Epithelial cell of prostate (primary cell): Measurements from ENCODE around the gene NAP1L4.
"Not testable (repeated sequence)": the region's sequence is repeated elsewhere in the genome, so short reads cannot be mapped to it uniquely, and the experiment has no call there.

Experiments
- DNase-seq: peaks from one replicate; pipeline ENCODE4 v3.0.0-alpha.2; 2011; ENCODE audit warnings: low read depth, low spot score
- H3K27ac ChIP-seq: fragments of 450-650 bp; 2 replicates; pipeline ENCODE4 v1.5.1; 2017; ENCODE audit warnings: mild to moderate bottlenecking

NAP1L4 gene

GRCh38 chr11:2940921-2941821 is 51.0 kb downstream of the NAP1L4 start:
- peak overlapping the region; percentile 48 for H3K27ac ChIP-seq
- no peak for DNase-seq

DNA sequence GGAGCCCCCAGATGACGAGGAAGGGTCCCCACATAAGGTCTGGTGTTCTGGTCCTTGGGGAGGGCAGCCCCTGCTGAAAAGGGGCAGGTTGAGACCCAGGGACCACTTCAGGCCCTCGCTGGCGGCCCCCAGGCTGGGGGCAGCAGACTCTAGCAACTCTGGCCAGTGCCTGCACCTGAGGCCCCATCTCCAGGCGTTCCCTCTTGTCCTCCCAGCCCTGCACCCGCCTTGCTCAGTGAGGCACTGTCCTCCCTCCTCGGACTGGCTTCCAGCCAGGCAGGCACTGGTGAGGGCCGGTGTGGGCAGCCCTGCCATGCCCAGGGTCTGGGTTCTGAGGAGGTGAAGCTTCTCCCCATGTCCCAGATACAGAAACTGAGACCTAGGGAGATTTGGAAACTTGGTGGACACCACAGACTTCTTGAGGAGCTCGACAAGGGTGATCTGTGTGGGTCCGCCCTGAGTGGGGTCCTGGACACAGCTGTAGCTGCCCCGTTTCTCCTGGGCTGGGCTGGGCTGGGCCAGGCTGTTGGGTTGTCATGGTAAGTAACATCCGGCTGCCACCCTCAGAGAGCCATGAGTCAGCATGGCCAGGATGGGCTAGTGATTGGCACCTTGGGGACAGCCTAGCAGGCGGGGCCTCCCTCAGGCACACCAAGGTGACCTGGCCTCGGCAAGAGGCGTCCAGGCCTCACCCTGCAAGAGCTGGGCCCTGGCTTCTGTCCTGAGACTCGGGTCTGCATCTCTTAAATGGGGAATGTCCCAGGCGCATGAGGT is 51.8 kb downstream of the NAP1L4 start:
- H3K27ac ChIP-seq, result peak overlapping the region; percentile 48

GRCh38 chr11:2938458-2939418 is 53.4 kb downstream of the NAP1L4 start:
- H3K27ac ChIP-seq, DNase-seq: not testable (repeated sequence)

More for the DNA sequence above, 51.8 kb downstream of the NAP1L4 start:
- DNase-seq, result no peak

DNA sequence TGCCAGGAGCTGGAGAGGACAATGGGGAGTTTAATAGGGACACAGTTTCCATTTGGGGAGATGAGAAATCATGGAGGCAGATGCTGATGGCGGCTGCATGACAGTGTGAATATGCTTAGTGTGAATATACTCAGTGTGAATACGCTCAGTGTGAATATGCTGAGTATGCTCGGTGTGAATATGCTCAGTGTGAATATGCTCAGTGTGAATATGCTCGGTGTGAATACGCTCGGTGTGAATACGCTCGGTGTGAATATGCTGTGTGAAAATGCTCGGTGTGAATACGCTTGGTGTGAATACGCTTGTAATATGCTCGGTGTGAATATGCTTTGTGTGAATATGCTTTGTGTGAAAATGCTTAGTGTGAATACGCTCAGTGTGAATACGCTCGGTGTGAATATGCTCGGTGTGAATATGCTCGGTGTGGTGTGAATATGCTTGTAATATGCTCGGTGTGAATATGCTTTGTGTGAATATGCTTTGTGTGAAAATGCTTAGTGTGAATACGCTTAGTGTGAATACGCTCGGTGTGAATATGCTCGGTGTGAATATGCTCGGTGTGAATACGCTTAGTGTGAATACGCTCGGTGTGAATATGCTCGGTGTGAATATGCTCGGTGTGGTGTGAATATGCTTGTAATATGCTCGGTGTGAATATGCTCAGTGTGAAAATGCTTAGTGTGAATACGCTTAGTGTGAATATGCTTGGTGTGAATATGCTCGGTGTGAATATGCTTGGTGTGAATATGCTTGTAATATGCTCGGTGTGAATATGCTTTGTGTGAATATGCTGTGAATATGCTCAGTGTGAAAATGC is 54.3 kb downstream of the NAP1L4 start:
- H3K27ac ChIP-seq, DNase-seq: not testable (repeated sequence)

- peak overlapping the region; percentile 98 for H3K27ac ChIP-seq
- DNase-seq, result no peak
These were observed 57.4 kb downstream of the NAP1L4 start for GRCh38 chr11:2934611-2935239.

DNA sequence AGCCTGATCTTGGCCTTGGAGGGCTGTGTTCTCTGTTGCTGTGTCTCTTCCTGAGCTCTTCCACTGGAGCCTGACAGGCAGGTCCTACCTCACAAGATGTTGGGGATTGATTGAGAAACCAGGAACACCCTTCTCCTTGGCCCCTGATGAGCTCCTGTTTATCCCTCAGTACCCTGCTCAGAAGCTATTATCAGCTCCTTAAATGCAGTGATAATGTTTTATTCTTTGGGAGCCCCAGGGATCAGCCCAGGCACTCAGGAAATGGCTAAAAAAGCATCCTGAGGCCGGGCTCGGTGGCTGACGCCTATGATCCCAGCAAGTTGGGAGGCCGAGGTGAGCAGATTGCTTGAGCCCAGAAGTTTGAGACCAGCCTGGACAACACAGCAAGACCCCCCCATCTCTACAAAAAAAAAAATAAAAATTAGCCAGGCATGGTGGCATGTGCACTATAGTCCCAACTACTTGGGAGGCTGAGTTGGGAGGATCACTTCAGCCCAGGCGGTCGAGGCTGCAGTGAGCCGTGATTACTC is 58.0 kb downstream of the NAP1L4 start:
- H3K27ac ChIP-seq, result peak overlapping the region; percentile 98
- no peak for DNase-seq

DNA sequence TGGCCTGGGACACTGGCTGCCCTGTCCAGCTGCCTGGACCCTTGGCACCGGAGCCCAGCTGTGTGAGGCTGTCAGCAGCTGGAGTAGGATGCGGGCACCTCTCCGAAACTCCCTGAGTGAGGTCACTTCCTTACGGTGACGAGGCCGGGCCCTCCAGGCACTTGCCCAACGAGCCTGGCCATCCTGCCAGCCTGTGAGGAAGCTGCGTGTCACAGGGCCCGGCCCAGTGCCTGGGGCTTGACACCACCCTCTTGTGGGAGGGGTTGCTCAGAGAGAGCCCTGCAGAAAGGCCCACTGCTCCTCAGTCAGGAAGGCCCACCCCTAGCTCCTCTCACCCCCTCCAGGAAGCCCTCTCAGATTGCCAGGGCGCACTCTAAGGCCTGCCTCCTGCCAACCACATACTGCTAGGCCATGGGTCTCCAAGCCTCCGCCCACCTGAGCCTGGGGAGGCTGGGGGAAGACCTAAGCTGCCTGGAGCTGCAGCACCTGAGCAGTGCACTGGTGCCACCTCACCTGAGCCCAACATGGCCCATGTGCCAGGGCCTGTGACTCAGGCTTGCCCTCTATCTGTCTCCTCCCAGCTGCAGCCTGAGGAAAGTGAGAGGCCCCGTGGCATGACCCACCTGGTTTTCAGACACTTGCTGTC is 58.6 kb downstream of the NAP1L4 start:
- H3K27ac ChIP-seq, result peak overlapping the region; percentile 98
- DNase-seq, result peak; percentile 98

DNA sequence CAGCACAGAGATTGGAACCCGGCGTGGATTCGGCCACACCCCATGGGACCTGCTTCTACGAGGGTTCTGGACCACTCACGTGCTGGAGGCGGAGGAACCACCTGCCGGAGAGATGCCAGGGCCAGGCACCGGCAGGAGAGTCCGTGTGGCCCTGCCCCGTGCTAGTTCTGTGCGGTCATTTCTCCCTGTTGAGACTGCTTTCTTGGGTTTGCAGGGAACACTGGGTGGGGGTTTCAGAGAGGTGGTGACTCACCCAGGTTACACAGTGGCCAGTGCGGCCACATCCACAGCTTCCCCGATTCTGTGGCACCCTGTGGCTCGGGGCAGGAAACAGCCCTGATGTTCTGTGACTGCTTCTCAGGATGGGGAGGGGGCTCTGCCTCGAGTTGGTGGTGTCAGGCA is 59.3 kb downstream of the NAP1L4 start:
- peak overlapping the region; percentile 98 for H3K27ac ChIP-seq
- DNase-seq, result no peak

DNA sequence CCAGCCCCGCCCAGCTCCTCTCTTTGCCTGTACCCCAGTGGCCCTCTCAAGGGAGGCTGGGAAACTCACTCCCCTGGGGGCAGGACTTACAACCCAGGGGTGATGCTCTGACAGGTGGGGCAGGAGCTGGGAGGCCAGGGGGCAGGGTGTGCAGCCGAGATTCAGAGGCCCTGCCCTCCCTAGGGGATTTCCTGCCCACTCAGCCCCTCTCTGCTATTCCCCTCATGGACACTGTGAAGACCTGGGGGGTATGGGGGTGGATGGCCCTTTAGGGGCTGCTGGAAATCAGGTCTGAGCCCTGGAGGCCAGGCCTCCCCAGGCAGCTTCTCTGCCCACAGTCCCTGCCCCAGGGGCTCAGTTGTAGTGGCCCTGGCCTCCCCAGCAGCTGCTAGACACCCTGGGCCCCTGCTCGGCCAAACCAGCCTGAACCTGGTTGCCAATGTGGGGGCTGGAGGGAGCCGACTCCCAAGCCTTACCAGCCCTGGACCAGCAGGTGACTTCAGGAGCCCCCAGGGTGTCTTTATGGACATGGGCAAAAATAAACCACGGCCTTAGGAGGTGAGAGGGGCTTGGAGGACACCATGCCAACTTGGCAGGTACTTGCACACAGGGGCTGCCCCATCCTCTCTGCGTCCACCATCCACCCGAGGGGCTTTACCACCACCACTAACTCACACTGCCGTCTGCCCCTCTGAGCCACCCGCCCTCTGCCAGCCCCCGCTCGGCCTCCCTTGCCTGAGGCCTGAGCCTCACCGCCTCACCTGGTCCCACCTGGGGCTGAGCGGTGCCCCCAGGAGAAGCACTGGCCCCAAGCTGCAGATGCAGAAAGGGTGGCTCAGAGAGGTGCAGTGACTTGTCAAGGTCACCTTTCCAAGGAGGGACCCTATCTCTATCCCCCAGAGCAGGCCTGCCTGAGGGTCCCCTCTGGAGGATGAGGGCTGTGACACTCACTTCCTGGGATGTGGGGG is 60.1 kb downstream of the NAP1L4 start:
- peak overlapping the region; percentile 98 for H3K27ac ChIP-seq

GRCh38 chr11:2931420-2931746 is 60.7 kb downstream of the NAP1L4 start:
- peak overlapping the region; percentile 98 for H3K27ac ChIP-seq
- DNase-seq, result no peak

More for the DNA sequence above, 60.1 kb downstream of the NAP1L4 start:
- DNase-seq, result no peak

- H3K27ac ChIP-seq, result peak overlapping the region; percentile 99
- no peak for DNase-seq
These were observed 61.3 kb downstream of the NAP1L4 start for GRCh38 chr11:2930704-2931419.

DNA sequence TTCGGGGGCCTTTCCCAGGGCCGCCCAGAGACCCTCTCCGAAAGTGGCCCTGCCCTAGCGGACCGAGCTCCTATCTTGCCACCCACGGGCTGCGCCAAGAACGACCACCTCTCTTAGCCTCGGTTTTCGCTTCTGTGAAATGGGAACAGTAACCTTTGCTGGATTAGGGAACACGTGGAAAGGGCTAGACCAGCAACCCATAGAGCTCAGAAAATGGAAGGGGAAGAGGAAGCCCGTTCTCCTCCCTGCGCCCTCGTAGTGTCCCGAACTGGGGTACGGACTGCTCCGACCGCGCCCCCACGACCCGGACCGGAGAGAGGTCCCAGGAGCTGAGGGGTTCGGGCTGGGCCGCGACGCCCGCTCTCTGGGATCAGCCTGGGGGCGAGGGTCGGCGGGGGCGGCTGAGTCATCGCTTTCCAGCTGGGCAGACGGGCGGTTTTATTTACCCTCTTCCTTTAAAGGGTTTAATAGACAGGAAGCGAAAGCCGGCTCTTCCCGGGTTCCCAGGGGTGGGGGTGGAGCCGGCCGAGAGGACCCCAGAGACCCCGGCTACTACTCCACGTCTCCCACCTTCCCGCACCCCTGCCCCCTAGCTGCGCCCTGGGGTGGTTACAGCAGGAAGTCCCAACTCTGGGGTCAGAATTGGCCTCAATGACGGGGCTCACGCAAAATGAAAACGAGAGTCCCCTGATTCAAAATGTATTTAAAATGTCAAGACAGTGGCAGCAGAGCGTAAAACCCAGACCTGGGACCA is 62.0 kb downstream of the NAP1L4 start:
- DNase-seq, result no peak
- peak overlapping the region; percentile 99 for H3K27ac ChIP-seq

DNA sequence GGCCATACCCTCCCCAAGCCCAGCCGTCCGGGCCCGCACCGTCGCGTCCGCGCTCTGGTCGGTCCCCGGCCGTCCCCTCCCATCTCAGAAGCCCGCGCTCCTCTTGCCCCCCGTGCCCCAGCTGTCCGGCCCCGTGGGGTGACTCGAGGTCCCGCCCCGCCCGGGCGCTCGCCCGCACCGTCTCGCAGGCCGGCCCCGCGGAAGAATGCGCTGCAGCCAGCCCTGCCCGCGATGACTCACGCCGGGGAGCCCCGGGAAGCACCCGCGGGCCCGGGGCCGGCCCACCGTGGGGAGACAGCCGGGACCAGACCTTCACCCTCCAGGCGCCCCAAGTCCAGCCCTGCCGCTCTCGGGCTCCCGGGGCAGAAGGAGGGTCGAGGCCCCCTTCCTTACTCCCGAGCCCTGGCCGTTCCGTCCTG is 62.6 kb downstream of the NAP1L4 start:
- H3K27ac ChIP-seq, result peak overlapping the region; percentile 99
- no peak for DNase-seq

- DNase-seq, result no peak
- peak within 1 kb of the TSS; percentile 99 for H3K27ac ChIP-seq
These were observed 63.3 kb downstream of the NAP1L4 start, which contains the start of gene PHLDA2 for GRCh38 chr11:2928605-2929530. TSS of gene PHLDA2 (minus strand) at chr11:2929420. CDS start at chr11:2929364, 56 bp downstream.
